Measurements from ENCODE around the gene SCART1.
A peak's percentile ranks its signal among the peaks of the same experiment; 100 is the strongest.
"Not testable (repeated sequence)": the region's sequence is repeated elsewhere in the genome, so short reads cannot be mapped to it uniquely, and the experiment has no call there.

Gene SCART1

DNA sequence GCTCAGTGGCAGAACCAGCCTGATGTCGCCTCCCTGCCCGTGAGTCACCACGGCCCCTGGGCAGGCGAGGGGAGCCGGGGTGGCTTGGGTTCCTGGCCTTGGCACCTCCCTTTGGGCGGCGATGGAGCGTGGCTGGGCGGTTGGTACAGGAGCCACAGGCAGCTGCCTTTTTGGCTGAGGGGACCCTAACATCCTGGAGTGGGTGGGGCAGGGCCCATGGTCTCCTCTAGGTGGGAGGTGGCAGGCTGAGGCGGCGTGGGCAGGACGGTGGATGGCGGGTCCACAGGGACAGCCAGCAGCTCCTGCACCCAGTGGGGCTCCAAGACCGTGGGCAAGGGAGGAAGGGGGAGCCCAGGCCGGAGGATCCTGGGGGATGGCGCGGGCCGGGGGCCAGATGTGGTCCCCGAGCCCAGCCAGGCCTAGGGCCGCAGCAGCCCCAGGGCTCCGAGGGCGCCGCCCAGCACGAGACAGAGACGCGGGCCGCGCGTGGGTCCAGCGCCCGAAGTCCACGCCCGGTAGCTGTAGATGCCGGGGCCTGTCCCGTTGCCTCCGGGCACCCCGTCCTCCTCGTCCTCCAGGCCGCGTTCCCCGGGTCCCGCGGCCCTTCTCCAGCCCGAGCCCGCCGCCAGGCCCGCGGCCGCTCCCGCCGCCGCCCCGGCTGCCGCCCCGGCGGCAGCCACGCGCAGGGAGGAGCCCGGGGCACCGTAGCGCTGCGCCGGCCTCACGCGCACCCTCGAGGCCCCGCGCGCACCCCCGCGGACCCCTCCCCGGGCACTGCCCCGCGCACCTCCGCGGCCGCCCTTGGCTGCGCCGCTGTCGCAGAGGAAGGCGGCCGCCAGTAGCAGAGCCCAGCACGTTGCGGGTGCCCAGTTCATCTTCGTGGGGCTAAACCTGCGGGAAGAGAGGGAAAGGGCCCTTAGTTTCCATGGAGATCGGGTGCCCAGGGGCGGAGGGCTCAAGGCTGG lies 30.7 kb upstream of the SCART1 start:
- TF ChIP-seq, protein P1, sequence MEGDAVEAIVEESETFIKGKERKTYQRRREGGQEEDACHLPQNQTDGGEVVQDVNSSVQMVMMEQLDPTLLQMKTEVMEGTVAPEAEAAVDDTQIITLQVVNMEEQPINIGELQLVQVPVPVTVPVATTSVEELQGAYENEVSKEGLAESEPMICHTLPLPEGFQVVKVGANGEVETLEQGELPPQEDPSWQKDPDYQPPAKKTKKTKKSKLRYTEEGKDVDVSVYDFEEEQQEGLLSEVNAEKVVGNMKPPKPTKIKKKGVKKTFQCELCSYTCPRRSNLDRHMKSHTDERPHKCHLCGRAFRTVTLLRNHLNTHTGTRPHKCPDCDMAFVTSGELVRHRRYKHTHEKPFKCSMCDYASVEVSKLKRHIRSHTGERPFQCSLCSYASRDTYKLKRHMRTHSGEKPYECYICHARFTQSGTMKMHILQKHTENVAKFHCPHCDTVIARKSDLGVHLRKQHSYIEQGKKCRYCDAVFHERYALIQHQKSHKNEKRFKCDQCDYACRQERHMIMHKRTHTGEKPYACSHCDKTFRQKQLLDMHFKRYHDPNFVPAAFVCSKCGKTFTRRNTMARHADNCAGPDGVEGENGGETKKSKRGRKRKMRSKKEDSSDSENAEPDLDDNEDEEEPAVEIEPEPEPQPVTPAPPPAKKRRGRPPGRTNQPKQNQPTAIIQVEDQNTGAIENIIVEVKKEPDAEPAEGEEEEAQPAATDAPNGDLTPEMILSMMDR (conservative IDR thresholded peaks at IDR 0.05) = no peak
- no peak overlapping the region for H3K27ac ChIP-seq

DNA sequence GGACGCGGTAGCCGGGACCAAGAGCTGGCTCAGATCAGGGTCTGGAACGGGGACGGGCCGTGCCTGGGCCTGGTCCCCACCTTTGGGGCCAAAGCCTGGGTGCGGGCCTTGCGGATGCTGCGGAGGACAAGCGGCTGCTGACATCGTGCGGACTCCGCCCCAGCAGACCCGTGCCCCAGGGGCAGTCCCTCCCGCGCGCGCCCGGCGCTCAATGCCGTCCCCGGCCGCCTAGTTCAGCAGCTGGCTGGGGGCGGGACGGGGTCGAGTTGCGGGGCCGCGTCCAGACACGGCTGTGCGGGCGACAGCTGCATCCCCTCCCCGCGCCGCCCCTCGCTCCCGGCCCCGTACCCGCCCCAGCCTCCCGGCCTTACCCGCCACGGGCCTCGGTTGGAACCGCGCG lies 29.6 kb upstream of the SCART1 start:
- H3K27ac ChIP-seq = not testable (repeated sequence)

DNA sequence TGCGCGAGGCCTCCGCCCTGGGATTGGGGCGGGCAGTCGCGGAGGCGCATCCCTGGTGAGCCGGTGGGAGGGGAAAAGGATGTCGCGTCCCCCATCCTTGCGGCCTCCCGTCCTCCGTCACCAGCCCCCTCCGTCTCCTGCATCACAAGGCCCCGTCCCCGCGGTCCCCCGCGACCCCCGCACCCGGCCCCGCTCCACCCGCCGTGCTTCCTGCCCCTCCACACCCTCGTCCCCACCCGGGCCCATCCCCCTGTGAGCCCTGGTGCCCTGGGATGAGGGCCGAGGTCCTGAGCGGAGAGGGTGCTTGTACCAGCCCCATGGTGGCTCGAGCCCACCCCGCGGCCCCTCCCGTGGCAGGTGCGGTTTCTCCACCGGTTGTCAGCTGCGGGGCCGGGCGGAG lies 29.1 kb upstream of the SCART1 start, which contains the start of gene SPRN:
SPRN (minus strand) TSS at position 25 of the 400 bp plus-strand sequence. CDS start 944 bp downstream, outside the sequence.
- H3K27ac ChIP-seq = not testable (repeated sequence)

DNA sequence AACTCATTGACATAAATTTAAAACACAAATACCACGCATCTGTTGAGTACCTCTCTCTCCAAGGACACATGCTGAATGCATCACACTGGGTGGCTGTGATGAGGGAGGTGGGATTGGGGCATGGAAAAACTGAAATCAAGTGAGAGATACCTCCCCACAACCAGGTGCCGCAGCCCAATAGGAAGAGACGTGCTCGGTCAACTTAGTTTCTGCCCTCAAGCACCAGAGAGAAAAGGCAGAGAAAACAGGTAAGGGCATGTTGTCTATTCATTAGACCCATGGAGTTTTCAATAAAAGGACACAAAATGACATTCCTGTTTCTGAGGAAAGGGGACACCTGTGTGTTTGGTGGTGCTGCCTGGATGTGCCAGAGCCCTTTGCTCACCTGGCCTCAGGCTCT lies 24.2 kb upstream of the SCART1 start:
- H3K27ac ChIP-seq = not testable (repeated sequence)

DNA sequence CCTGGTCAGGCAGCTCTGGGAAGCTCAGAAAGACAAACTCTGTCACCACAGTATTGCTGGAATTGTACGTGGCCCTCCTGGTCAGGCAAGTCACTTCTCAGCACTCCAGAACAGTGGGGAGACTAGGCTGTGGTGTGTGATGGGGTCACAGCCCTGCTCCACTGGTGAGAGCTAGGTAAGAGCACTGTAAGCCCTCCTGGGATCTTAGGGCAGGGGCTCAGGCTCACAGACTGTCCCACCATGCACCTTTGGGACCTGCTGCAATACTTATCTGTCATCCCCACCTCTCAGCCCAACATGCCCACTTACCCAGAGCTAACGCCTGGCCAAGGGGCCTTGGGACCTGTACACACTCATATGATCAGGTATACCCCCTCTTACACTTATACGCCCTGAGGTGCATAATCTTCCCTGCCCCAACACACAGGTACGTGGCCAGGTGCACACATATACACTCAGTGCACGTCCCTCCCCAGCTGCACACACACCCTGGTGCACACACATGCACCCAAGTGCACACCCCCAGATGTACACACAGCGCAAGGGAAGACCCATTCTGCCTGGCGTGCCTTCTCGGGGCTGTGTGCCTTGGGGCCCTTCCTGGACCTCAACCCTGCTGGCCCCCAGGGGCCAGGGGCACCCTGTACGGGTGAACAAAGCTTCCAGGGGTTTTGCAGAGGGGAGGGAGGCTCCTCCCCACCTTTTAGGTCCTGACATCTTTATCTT lies 21.7 kb upstream of the SCART1 start:
- not testable (repeated sequence) for H3K27ac ChIP-seq

DNA sequence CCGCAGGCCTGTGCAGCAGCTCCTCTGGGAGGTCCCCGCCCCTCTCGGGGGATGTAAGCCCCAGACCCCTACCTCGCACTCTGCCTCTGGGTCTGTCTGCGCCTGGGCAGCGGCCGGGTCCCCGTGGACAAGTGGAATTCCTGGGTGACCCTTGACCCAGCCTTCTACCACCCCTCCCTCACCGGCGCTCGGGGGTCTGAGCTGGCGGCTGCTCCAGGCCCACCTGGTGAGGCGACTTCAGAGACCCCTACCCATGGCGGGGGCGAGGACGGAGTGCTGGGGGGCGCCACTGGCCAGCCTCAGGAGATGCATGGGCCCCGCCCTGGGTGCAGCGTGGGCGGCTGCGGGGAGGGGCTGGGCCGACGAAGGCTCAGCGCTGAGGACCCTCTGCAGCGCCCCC lies 21.0 kb upstream of the SCART1 start:
- H3K27ac ChIP-seq = not testable (repeated sequence)

DNA sequence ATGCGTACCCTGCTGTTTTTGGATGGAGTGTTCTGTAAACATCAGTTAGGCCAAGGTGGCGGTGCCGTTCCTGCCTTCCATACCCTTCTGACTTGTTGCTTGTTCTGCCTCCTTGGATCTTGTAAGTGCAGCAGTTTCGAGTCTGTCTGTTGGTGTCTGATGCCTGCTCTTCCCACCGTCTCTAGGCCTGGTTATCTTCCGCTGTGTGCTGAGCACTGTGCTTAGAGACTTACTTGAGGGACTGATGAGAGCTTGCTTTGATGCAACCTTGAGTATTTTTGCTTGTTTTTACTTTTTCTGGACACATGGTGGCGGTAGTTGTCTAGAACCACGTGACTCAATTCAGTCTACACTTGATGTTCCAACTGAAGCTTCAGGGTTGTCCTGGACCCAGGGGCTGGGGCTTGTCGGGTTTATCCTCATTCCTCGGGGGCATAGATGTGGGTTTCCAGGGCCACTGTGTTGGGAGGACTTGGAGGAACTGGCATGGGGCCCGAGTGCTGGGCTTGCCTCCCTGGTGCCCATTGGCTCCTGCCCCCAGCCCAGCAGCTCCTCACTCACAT lies 15.0 kb upstream of the SCART1 start:
- TF ChIP-seq, protein P1 (conservative IDR thresholded peaks at IDR 0.05) = peak; percentile 25; the same call in 1 of the 2 replicates
- H3K27ac ChIP-seq = no peak overlapping the region

DNA sequence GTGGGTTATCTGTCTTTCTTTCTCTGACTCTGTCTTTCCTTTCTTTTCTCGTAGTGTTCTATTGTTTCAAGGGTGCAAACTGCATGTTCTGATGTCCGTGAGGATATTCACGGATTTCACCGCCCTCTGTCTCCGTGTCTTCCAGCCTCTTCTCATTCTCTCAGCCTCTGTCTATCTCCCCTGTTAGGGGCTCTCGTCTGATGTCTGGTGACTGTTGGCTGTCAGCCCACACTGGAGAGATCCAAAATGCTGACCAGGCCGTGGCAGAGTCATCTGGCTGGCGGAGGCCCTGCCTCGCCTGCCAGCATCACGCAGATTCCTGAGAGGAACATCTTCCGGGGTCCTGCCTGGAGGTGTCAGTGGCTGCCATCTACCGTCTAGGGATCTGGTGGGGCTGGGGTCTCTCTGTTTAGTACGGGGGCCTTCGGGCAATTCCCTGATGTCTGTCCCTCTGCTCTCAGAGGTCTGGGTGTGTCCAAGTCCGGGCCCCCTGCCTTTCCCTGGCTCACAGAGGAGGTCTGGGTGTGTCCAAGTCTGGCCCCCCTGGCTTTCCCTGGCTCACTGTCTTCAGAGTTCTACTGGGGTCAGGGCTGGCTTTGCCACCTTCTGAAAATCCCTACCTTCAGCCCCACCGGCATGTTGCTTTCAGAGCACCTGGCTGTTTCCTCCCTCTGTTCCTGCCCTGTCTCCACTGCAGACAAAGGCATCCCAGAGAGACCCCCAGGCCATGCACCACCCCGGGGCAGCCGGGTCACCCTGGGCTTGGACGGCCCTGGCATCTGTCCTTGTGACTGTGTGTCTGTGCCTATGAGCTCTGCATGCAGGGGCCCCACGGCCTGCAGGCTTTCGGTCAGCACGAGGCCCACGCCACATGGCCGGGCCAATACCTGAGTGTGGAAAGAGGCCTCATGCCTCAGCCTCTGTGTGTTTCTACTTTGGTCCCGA lies 14.0 kb upstream of the SCART1 start:
- H3K27ac ChIP-seq = no peak overlapping the region
- TF ChIP-seq, protein P1 (conservative IDR thresholded peaks at IDR 0.05) = no peak

DNA sequence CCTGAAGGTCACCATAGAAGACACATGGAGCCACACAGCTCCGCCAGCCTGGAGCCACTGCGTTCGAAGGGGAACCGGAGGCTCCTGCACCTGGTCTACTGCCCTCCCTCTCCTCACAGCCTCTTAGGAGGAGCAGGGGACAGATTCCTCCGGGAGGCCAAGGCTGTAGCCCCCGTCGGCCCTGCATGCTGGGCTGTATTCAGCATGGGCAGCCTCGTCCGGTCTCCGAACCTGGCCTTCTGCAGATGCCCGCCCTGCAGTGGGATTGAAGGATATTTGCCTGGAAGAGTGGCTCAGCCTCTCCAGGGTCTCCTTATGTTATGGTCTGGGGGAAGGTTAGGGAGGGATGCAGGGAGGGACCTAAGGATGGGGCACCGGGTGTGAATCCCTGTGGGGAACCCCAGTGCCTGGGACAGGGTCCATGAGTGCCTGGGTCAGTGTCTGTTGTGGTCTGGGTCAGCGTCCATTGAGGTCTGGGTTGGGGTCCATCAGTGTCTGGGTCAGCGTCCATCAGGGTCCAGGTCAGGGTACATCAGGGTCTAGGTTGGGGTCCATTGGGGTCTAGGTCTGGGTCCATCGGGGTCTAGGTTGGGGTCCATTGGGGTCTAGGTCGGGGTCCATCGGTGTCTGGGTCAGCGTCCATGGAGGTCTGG lies 13.0 kb upstream of the SCART1 start:
- TF ChIP-seq, protein P1 (conservative IDR thresholded peaks at IDR 0.05) = no peak

DNA sequence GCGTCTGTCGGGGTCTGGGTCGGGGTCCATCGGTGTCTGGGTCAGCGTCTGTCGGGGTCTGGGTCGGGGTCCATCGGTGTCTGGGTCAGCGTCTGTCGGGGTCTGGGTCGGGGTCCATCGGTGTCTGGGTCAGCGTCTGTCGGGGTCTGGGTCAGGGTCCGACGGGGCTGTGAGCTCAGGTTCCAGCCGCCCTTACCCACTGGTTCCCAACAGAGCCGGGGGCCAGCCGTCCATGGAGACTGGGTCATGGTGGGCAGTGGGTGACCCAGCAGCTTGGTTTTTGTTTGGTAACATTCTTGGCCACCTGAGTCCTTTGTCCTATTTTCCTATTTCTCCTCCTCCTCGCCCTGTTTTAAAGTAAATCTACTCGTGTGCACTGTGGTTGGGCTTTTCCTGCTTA lies 12.4 kb upstream of the SCART1 start:
- H3K27ac ChIP-seq = not testable (repeated sequence)

More for the DNA sequence above, 13.0 kb upstream of the SCART1 start:
- H3K27ac ChIP-seq = no peak overlapping the region

Measured in VCaP (cell line).